ENCODE measurements around the gene HCN1.

The HCN1 gene

GRCh38 chr5:45696206-45696836, at the start of gene HCN1:
TSS of gene HCN1 (minus strand) at chr5:45696380.
- H3K4me1 Mint-ChIP-seq = no peaks in the 10 kb centered on the region
- H3K9me3 Mint-ChIP-seq = peaks cover 19% of the 10 kb centered on the region
- no peak within 1 kb of the TSS for H3K4me3 Mint-ChIP-seq
- DNase-seq (ENCODE audit: low spot score in 2 of 2) (no peak), ATAC-seq (peak; percentile 70)
- H3K36me3 Mint-ChIP-seq = peaks cover 6% of the 10 kb centered on the region
- no peak within 1 kb of the TSS for H3K27ac Mint-ChIP-seq

GRCh38 chr5:45741110-45741509, 44.9 kb upstream of the HCN1 start:
- Mint-ChIP-seq H3K27ac (no peak overlapping the region), H3K9me3 (peaks cover 21% of the 10 kb centered on the region), H3K4me3 (no peak overlapping the region), H3K36me3 (no peaks in the 10 kb centered on the region), H3K4me1 (no peaks in the 10 kb centered on the region)
- DNase-seq (ENCODE audit: low spot score in 2 of 2) = no peak
- ATAC-seq = no peak

GRCh38 chr5:45737153-45737552, 41.0 kb upstream of the HCN1 start:
- ATAC-seq = no peak
- Mint-ChIP-seq H3K27ac (no peak overlapping the region), H3K36me3 (no peaks in the 10 kb centered on the region), H3K4me3 (no peak overlapping the region), H3K9me3 (peaks cover 14% of the 10 kb centered on the region), H3K4me1 (no peaks in the 10 kb centered on the region)
- no peak for DNase-seq (ENCODE audit: low spot score in 2 of 2)

- no peak overlapping the region for H3K27ac Mint-ChIP-seq
- H3K4me3 Mint-ChIP-seq = no peak overlapping the region
- DNase-seq (ENCODE audit: low spot score in 2 of 2) (no peak), ATAC-seq (no peak)
- no peaks in the 10 kb centered on the region for H3K36me3 Mint-ChIP-seq
- peaks cover 31% of the 10 kb centered on the region for H3K9me3 Mint-ChIP-seq
- H3K4me1 Mint-ChIP-seq = no peaks in the 10 kb centered on the region
Observed at GRCh38 chr5:45725537-45725936, 29.4 kb upstream of the HCN1 start.

GRCh38 chr5:45697201-45697600, 1.0 kb upstream of the HCN1 start:
- H3K9me3 Mint-ChIP-seq = peaks cover 19% of the 10 kb centered on the region
- peaks cover 6% of the 10 kb centered on the region for H3K36me3 Mint-ChIP-seq
- no peak overlapping the region for H3K27ac Mint-ChIP-seq
- DNase-seq (ENCODE audit: low spot score in 2 of 2) = no peak
- H3K4me3 Mint-ChIP-seq = no peak overlapping the region
- no peak for ATAC-seq
- no peaks in the 10 kb centered on the region for H3K4me1 Mint-ChIP-seq

- Mint-ChIP-seq H3K4me1 (no peaks in the 10 kb centered on the region), H3K4me3 (no peak overlapping the region), H3K36me3 (peaks cover 6% of the 10 kb centered on the region), H3K27ac (no peak overlapping the region), H3K9me3 (peaks cover 19% of the 10 kb centered on the region)
- ATAC-seq = no peak
- DNase-seq (ENCODE audit: low spot score in 2 of 2) = no peak
Observed at GRCh38 chr5:45695804-45696156, 400 bp downstream of the HCN1 start.

DNA sequence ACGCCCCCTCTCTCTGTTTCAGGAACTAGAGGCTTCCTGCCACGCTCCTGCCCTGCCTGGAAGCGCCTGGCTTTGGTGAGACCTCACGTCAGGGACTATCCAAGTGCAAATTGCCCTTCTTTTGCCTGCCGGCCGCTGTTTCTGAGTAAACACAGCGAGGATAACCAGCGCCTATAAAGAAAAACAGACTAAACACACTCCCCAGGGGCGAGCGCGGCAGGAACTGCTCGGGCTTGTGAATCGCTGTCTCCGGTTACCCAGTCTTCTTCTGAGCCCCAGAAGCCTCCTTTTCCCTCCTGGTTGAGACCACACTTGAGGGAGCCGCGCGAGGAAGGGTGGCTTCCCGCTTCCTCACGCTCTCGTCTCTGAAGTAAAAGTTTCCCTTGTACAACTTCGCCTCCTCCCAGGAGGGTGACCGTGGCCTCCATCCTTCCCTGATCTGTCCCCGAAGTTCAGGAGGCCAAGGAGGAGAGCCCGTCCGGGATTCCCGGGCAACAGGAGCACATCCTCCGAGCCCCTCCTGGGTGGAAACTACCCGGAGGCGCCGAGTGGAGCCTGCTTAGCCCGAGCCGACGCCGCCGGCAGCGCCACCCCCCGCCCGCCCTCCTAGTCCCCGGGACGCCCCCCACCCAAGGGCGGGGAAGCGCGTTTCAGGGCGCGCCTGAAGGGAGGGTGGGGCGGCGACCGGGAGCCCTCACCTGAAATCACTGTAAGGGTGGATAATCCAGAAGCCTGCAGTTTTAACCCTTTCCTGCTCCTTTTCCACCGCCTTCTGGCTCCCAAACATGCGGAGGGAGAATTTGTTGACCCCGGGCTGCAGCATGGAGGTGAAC, 993 bp downstream of the HCN1 start:
- ATAC-seq = no peak
- no peak for DNase-seq (ENCODE audit: low spot score in 2 of 2)
- Mint-ChIP-seq H3K36me3 (peaks cover 6% of the 10 kb centered on the region), H3K4me3 (no peak overlapping the region), H3K9me3 (peaks cover 19% of the 10 kb centered on the region), H3K27ac (no peak overlapping the region), H3K4me1 (no peaks in the 10 kb centered on the region)

- ATAC-seq = no peak
- no peak overlapping the region for H3K27ac Mint-ChIP-seq
Observed at GRCh38 chr5:45694255-45694814, 1.8 kb downstream of the HCN1 start.

GRCh38 chr5:45692481-45692880, 3.7 kb downstream of the HCN1 start:
- ATAC-seq = no peak
- Mint-ChIP-seq H3K4me3 (no peak overlapping the region), H3K36me3 (peaks cover 6% of the 10 kb centered on the region), H3K4me1 (no peaks in the 10 kb centered on the region), H3K9me3 (peaks cover 18% of the 10 kb centered on the region), H3K27ac (no peak overlapping the region)
- no peak for DNase-seq (ENCODE audit: low spot score in 2 of 2)

More at GRCh38 chr5:45694255-45694814, 1.8 kb downstream of the HCN1 start:
- no peak for DNase-seq (ENCODE audit: low spot score in 2 of 2)
- Mint-ChIP-seq H3K9me3 (peaks cover 15% of the 10 kb centered on the region), H3K4me3 (no peak overlapping the region), H3K36me3 (peaks cover 6% of the 10 kb centered on the region), H3K4me1 (no peaks in the 10 kb centered on the region)

DNA sequence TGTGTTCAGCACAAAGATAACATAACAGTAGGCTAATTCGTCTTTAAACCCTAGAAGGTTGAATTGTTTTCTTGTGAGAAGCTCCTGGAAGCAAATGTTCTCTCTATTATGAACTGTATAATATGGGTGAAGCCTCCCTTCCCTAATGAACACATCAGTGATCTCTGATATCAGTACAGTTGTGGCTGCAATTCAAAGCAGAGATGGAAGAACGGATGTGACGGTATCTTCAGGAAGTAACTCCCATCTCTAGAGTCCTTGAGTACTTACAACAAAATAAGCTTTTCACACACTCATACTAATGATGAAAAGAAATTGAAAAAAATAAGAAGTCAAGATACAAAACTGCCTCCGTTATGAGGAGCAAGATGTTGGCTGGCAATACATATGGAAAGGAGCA, 4.5 kb downstream of the HCN1 start:
- no peaks in the 10 kb centered on the region for H3K4me1 Mint-ChIP-seq
- H3K27ac Mint-ChIP-seq = no peak overlapping the region
- no peak for DNase-seq (ENCODE audit: low spot score in 2 of 2)
- no peak overlapping the region for H3K4me3 Mint-ChIP-seq
- H3K36me3 Mint-ChIP-seq = peaks cover 6% of the 10 kb centered on the region
- peaks cover 11% of the 10 kb centered on the region for H3K9me3 Mint-ChIP-seq
- ATAC-seq = no peak

DNA sequence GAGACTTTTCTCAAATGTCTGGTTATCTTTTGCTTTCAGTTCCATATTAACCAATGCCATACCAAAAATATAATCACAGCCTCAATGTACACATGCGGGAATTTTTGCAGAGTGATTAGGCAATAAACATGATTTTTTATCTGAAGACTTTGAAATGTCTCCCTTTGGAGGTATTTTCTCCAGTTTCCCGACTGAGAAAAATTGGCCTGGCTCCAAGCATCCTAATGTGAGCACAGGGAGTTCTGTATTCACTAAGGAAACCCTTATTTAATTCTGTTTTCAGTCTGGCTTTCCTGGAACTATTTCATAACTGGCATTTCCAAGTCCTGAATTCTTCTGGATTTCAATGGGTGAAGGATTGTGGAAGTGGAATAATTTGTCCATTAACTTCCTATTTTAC, 8.5 kb downstream of the HCN1 start:
- no peak for ATAC-seq
- Mint-ChIP-seq H3K4me3 (no peak overlapping the region), H3K27ac (no peak overlapping the region), H3K9me3 (peaks cover 9% of the 10 kb centered on the region), H3K4me1 (no peaks in the 10 kb centered on the region), H3K36me3 (no peaks in the 10 kb centered on the region)
- DNase-seq (ENCODE audit: low spot score in 2 of 2) = no peak

DNA sequence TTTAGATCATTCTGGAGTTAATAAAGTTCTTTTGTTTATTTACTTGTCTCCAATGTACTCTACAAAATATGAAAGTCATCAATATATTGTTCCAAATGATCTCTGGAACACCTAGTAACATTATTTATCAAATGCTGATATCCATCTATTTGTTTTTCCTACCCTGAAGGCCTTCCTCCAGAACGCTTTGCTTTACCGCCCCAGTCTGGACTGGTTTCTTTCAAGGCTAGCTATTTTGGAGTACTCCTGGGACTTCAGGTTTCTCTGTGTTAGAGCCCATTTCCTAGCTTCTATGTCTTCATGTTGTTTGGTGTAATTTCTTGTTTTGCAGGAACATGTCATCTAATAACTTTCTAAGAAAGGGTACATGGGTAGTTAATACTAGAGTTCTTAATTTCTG, 9.6 kb downstream of the HCN1 start:
- no peaks in the 10 kb centered on the region for H3K36me3 Mint-ChIP-seq
- DNase-seq (ENCODE audit: low spot score in 2 of 2) (no peak), ATAC-seq (no peak)
- H3K9me3 Mint-ChIP-seq = peaks cover 9% of the 10 kb centered on the region
- no peak overlapping the region for H3K27ac Mint-ChIP-seq
- H3K4me3 Mint-ChIP-seq = no peak overlapping the region
- no peaks in the 10 kb centered on the region for H3K4me1 Mint-ChIP-seq

GRCh38 chr5:45684118-45684517, 12.1 kb downstream of the HCN1 start:
- ATAC-seq = no peak
- H3K36me3 Mint-ChIP-seq = no peaks in the 10 kb centered on the region
- H3K4me3 Mint-ChIP-seq = no peak overlapping the region
- no peaks in the 10 kb centered on the region for H3K4me1 Mint-ChIP-seq
- DNase-seq (ENCODE audit: low spot score in 2 of 2) = no peak
- peaks cover 16% of the 10 kb centered on the region for H3K9me3 Mint-ChIP-seq
- no peak overlapping the region for H3K27ac Mint-ChIP-seq

DNA sequence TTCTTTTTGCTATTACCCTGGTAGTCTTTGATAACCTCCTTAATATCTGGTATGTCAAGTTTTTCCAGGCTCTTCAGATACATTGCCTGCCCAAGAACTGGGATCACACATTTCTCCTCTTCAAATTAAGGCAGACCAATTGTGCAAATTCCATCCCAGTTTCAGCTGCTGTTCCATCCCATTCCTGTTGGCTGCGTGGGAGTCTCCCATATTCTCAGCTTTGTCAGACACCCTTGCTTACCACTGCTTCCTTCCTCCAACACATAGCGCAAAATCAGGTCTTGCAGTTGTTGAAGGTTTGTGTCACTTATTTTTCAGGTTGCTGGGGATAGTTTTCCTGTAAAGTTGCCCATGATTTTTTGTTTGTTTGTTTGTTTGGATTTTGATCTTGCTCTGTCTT, 15.2 kb downstream of the HCN1 start:
- DNase-seq (ENCODE audit: low spot score in 2 of 2) (no peak), ATAC-seq (no peak)
- H3K4me1 Mint-ChIP-seq = no peaks in the 10 kb centered on the region
- no peaks in the 10 kb centered on the region for H3K36me3 Mint-ChIP-seq
- peaks cover 15% of the 10 kb centered on the region for H3K9me3 Mint-ChIP-seq
- H3K27ac Mint-ChIP-seq = no peak overlapping the region
- no peak overlapping the region for H3K4me3 Mint-ChIP-seq

DNA sequence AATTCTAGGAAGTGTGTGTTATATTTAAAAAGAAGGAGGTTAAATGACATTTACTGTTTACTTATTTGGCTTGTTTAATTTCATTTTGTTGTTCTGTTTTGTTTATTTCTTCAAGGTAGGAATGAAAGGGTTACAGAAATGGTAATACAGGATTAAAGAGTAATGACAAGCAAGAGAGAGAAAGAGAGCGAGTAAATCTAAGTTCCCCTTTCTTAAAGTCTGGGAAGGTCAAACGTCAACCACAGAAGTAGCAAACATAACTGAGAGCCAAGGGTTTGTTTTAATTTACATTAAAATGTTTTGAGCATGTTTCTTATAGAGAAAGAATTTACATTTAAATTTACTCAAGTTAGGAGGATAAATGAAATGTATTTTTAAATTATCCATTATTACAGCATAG, 18.7 kb downstream of the HCN1 start:
- ATAC-seq (no peak), DNase-seq (ENCODE audit: low spot score in 2 of 2) (no peak)
- Mint-ChIP-seq H3K9me3 (peaks cover 18% of the 10 kb centered on the region), H3K36me3 (no peaks in the 10 kb centered on the region), H3K27ac (no peak overlapping the region), H3K4me1 (no peaks in the 10 kb centered on the region), H3K4me3 (no peak overlapping the region)

GRCh38 chr5:45672271-45672670, 23.9 kb downstream of the HCN1 start:
- no peak overlapping the region for H3K4me3 Mint-ChIP-seq
- H3K36me3 Mint-ChIP-seq = no peaks in the 10 kb centered on the region
- H3K9me3 Mint-ChIP-seq = peaks cover 22% of the 10 kb centered on the region
- H3K4me1 Mint-ChIP-seq = no peaks in the 10 kb centered on the region
- no peak overlapping the region for H3K27ac Mint-ChIP-seq
- ATAC-seq = no peak
- no peak for DNase-seq (ENCODE audit: low spot score in 2 of 2)
